Measurements from ENCODE around the gene FRG2C. TPM values are rescaled to one million over a fixed set of nuclear protein-coding genes. Genes with fewer than 3 reads are reported as not detected.
"Not testable (repeated sequence)": the region's sequence is repeated elsewhere in the genome, so short reads cannot be mapped to it uniquely, and the experiment has no call there.

Gene FRG2C
- total RNA-seq, 1 donor from 2014 or later: not detected

- peak; percentile 82 for TF ChIP-seq CTCF (IDR thresholded peaks at IDR 0.05)
- not testable (repeated sequence) for H3K36me3 Mint-ChIP-seq (ENCODE audit: low read depth); DNase-seq (ENCODE audit: low spot score); H3K27me3 Mint-ChIP-seq (ENCODE audit: low read depth); H3K9me3 Mint-ChIP-seq (ENCODE audit: low read depth); H3K4me3 Mint-ChIP-seq (ENCODE audit: unreplicated experiment); H3K27ac Mint-ChIP-seq (ENCODE audit: unreplicated experiment)
- H3K4me1 Mint-ChIP-seq (ENCODE audit: low read depth): peaks cover 20% of the 10 kb centered on the region
These were observed 20.9 kb upstream of the FRG2C start for GRCh38 chr3:75643031-75643800.

GRCh38 chr3:75645548-75645947 is 18.6 kb upstream of the FRG2C start:
- not testable (repeated sequence) for H3K9me3 Mint-ChIP-seq (ENCODE audit: low read depth); H3K27me3 Mint-ChIP-seq (ENCODE audit: low read depth); H3K27ac Mint-ChIP-seq (ENCODE audit: unreplicated experiment); H3K36me3 Mint-ChIP-seq (ENCODE audit: low read depth); H3K4me3 Mint-ChIP-seq (ENCODE audit: unreplicated experiment); DNase-seq (ENCODE audit: low spot score)
- peaks cover 20% of the 10 kb centered on the region for H3K4me1 Mint-ChIP-seq (ENCODE audit: low read depth)

- peaks cover 8% of the 10 kb centered on the region for H3K9me3 Mint-ChIP-seq (ENCODE audit: low read depth)
- TF ChIP-seq CTCF (IDR thresholded peaks at IDR 0.05): no peak
- H3K36me3 Mint-ChIP-seq (ENCODE audit: low read depth): peaks cover 2% of the 10 kb centered on the region
- no peak overlapping the region for H3K4me3 Mint-ChIP-seq (ENCODE audit: unreplicated experiment)
- peaks cover 15% of the 10 kb centered on the region for H3K27me3 Mint-ChIP-seq (ENCODE audit: low read depth)
- H3K27ac Mint-ChIP-seq (ENCODE audit: unreplicated experiment): no peak overlapping the region
- H3K4me1 Mint-ChIP-seq (ENCODE audit: low read depth): no peaks in the 10 kb centered on the region
- no peak for DNase-seq (ENCODE audit: low spot score)
These were observed 13.9 kb upstream of the FRG2C start for GRCh38 chr3:75650191-75650590.

- DNase-seq (ENCODE audit: low spot score); H3K27ac Mint-ChIP-seq (ENCODE audit: unreplicated experiment); H3K36me3 Mint-ChIP-seq (ENCODE audit: low read depth); H3K4me1 Mint-ChIP-seq (ENCODE audit: low read depth); H3K4me3 Mint-ChIP-seq (ENCODE audit: unreplicated experiment): not testable (repeated sequence)
- Mint-ChIP-seq H3K9me3 (ENCODE audit: low read depth) (peaks cover 16% of the 10 kb centered on the region), H3K27me3 (ENCODE audit: low read depth) (peaks cover 30% of the 10 kb centered on the region)
These were observed 8.8 kb upstream of the FRG2C start for GRCh38 chr3:75655101-75655904.

- peaks cover 30% of the 10 kb centered on the region for H3K27me3 Mint-ChIP-seq (ENCODE audit: low read depth)
- DNase-seq (ENCODE audit: low spot score); H3K36me3 Mint-ChIP-seq (ENCODE audit: low read depth); H3K27ac Mint-ChIP-seq (ENCODE audit: unreplicated experiment); H3K4me1 Mint-ChIP-seq (ENCODE audit: low read depth); H3K4me3 Mint-ChIP-seq (ENCODE audit: unreplicated experiment): not testable (repeated sequence)
- peaks cover 19% of the 10 kb centered on the region for H3K9me3 Mint-ChIP-seq (ENCODE audit: low read depth)
These were observed 8.2 kb upstream of the FRG2C start for GRCh38 chr3:75655956-75656355.

- Mint-ChIP-seq H3K27me3 (ENCODE audit: low read depth) (peaks cover 32% of the 10 kb centered on the region), H3K9me3 (ENCODE audit: low read depth) (peaks cover 26% of the 10 kb centered on the region), H3K4me3 (ENCODE audit: unreplicated experiment) (peak overlapping the region; percentile 83)
- peak; percentile 80 for TF ChIP-seq CTCF (IDR thresholded peaks at IDR 0.05)
- not testable (repeated sequence) for H3K4me1 Mint-ChIP-seq (ENCODE audit: low read depth); DNase-seq (ENCODE audit: low spot score); H3K27ac Mint-ChIP-seq (ENCODE audit: unreplicated experiment); H3K36me3 Mint-ChIP-seq (ENCODE audit: low read depth)
These were observed 5.6 kb upstream of the FRG2C start for GRCh38 chr3:75658411-75659107.

All from chondrocyte (in vitro differentiated cells).